ENCODE data around the gene ECSCR.

GRCh38 chr5:139494832-139495231 is 32.3 kb upstream of the ECSCR start:
- TF ChIP-seq POLR2AphosphoS5 (IDR thresholded peaks at IDR 0.05; ENCODE audit: low read depth, low read length) = no peak
- no peak for TF ChIP-seq TAF1 (IDR thresholded peaks at IDR 0.05; ENCODE audit: borderline replicate concordance, low read depth, low read length)
- TF ChIP-seq POLR2A (IDR thresholded peaks at IDR 0.05; ENCODE audit: low read depth, low read length) = no peak
